SK-N-SH (cell line): ENCODE measurements around the gene KDM5C.

Experiments
- CTCF ChIP-seq: fragments of 200-600 bp; sonication (generic); IDR thresholded peaks from 2 replicates; pipeline ENCODE4 v1.6.1; 2017; ENCODE audit warnings: antibody characterized with exemption, mild to moderate bottlenecking, moderate library complexity
- EP300 ChIP-seq, 2 experiments: IDR thresholded peaks; 2 replicates each; pipeline versions ENCODE4 v1.4.0 to v1.6.1; 2012; ENCODE audit warnings: borderline replicate concordance in 1 of 2, low read depth in 1 of 2, low read length in 1 of 2
- TCF12 ChIP-seq: IDR thresholded peaks from 2 replicates; pipeline ENCODE4 v1.4.0; 2012

DNA sequence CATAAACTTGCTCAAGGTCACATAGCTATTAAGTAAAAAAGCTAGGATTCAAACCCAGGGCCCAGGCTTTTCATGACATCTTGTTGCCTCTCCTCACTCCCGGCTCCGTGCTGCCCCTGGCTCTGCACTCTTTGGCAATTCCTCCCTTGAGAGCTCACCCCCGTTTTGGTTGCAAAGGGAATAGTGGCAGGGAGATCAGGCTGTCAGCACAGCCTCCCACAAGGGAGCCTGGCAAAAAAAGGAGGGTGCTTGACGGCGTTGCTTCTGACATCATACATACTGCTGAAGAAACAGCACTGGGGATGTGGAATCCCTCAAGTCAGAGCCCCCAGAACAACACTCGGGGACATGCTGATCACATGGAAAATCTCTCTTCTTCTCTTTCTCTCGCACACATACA lies 35.8 kb upstream of the KDM5C start:
- TF ChIP-seq TCF12 = no peak
- no peak for TF ChIP-seq CTCF
- TF ChIP-seq EP300 (IDR thresholded peaks at IDR 0.05; ENCODE audit: borderline replicate concordance in 1 of 2, low read depth in 1 of 2, low read length in 1 of 2) = no peak
